ENCODE results near the gene ANKRD36C.
"Not testable (repeated sequence)": the region's sequence is repeated elsewhere in the genome, so short reads cannot be mapped to it uniquely, and the experiment has no call there.

DNA sequence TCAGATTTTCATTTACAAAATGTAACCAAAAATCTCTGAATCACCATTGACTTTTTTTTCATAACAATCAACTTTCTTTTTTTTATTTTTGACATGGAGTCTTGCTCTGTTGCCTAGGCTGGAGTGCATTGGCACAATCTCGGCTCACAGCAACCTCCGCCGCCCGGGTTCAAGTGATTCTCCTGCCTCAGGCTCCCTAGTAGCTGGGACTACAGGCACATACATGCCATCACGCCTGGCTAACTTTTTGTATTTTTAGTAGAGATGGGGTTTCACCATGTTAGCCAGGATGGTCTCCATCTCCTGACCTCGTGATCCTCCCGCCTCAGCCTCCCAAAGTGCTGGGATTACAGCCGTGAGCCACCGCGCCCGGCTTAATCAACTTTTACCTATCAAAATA, 51.7 kb downstream of the ANKRD36C start:
- TF ChIP-seq POLR2AphosphoS5 (IDR thresholded peaks at IDR 0.05), result not testable (repeated sequence)
- TF ChIP-seq, protein P1, sequence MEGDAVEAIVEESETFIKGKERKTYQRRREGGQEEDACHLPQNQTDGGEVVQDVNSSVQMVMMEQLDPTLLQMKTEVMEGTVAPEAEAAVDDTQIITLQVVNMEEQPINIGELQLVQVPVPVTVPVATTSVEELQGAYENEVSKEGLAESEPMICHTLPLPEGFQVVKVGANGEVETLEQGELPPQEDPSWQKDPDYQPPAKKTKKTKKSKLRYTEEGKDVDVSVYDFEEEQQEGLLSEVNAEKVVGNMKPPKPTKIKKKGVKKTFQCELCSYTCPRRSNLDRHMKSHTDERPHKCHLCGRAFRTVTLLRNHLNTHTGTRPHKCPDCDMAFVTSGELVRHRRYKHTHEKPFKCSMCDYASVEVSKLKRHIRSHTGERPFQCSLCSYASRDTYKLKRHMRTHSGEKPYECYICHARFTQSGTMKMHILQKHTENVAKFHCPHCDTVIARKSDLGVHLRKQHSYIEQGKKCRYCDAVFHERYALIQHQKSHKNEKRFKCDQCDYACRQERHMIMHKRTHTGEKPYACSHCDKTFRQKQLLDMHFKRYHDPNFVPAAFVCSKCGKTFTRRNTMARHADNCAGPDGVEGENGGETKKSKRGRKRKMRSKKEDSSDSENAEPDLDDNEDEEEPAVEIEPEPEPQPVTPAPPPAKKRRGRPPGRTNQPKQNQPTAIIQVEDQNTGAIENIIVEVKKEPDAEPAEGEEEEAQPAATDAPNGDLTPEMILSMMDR (IDR thresholded peaks at IDR 0.05), result not testable (repeated sequence)
